Astrocyte of the cerebellum (primary cell): ENCODE measurements around the gene BRD8.
"Not testable (repeated sequence)": the region's sequence is repeated elsewhere in the genome, so short reads cannot be mapped to it uniquely, and the experiment has no call there.

ENCODE experiments used
- DNase-seq: peaks from one replicate; pipeline ENCODE4 v3.0.0-alpha.2; 2011; ENCODE audit warnings: low read depth
- H3K4me3 ChIP-seq: 2 replicates; pipeline ENCODE4 v1.5.1; 2011; ENCODE audit warnings: mild to moderate bottlenecking, low read depth, low read length, moderate library complexity
- in situ Hi-C: cut with HindIII; loops from 2 replicates; pipeline ENCODE4 v1.10.0; 2017; ENCODE audit warnings: low sequenced_read_pairs
- TF ChIP-seq, protein P1 (sequence below): IDR thresholded peaks from 2 replicates; pipeline ENCODE4 v1.5.1; 2012; ENCODE audit warnings: low read length, low read depth, moderate library complexity, mild to moderate bottlenecking; ENCODE audit errors: missing control alignments

Gene BRD8

DNA sequence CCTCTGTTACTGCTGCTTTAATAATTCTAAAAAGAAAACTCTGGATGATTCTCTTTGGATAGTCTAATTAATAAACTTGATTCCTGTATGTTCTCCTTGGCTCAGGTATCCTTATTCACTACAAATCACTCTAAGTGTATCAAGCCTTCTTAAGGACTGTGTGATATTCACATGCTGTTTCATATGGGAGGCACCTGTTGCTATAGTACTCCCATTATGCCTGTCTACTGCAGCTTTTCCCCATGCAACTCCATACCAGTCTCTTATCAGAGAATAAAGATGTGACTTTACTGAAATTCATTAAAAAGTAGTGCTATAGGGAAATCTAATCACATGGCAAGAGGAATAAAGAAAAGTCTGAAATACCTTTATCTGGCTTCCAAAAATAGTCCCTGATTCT, 14.7 kb downstream of the BRD8 start:
- no peak for DNase-seq
- in situ Hi-C loops = no loop called here
- no peak overlapping the region for H3K4me3 ChIP-seq
- TF ChIP-seq, protein P1, sequence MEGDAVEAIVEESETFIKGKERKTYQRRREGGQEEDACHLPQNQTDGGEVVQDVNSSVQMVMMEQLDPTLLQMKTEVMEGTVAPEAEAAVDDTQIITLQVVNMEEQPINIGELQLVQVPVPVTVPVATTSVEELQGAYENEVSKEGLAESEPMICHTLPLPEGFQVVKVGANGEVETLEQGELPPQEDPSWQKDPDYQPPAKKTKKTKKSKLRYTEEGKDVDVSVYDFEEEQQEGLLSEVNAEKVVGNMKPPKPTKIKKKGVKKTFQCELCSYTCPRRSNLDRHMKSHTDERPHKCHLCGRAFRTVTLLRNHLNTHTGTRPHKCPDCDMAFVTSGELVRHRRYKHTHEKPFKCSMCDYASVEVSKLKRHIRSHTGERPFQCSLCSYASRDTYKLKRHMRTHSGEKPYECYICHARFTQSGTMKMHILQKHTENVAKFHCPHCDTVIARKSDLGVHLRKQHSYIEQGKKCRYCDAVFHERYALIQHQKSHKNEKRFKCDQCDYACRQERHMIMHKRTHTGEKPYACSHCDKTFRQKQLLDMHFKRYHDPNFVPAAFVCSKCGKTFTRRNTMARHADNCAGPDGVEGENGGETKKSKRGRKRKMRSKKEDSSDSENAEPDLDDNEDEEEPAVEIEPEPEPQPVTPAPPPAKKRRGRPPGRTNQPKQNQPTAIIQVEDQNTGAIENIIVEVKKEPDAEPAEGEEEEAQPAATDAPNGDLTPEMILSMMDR = no peak

DNA sequence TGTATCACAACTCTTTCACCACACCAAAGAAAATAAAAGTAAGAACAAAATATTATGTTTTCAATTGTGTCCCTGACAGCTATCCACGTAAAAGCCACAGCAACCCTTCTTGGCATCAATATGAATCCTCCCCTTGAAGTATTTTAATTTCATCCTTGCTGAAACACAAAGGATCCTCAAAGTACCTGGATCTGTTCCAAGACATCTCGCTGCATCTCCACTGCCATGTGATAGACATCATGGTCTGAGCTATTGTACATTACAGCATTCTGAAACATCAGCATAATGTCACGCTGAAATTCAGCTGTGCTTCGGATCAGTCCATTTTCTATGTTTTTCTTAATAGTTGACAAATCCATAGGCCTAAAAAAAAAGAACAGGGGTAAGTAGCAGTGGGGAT, 17.7 kb downstream of the BRD8 start:
- H3K4me3 ChIP-seq = no peak overlapping the region
- TF ChIP-seq, protein P1 = no peak
- in situ Hi-C loops = no loop called here
- DNase-seq = no peak

DNA sequence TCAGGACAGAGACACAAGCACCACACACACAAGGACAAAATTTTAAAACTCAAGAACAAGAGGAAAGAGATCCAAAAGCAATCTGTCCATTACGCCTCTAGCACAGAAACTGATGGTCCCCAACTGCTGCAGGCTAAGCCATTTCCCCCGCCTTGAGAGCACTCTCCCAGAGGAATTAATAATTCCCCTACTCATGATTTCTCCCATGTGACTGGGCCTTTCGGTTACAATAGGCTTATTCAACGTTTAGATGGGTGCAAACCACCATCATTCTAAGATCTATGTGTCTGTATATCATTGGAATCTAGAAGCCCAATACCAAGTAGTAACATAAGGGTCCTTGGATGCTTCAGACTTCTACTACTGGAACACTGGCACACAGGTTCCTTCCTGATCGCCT, 18.8 kb downstream of the BRD8 start:
- no peak for DNase-seq
- TF ChIP-seq, protein P1 = no peak
- no peak overlapping the region for H3K4me3 ChIP-seq
- in situ Hi-C loops = no loop called here

DNA sequence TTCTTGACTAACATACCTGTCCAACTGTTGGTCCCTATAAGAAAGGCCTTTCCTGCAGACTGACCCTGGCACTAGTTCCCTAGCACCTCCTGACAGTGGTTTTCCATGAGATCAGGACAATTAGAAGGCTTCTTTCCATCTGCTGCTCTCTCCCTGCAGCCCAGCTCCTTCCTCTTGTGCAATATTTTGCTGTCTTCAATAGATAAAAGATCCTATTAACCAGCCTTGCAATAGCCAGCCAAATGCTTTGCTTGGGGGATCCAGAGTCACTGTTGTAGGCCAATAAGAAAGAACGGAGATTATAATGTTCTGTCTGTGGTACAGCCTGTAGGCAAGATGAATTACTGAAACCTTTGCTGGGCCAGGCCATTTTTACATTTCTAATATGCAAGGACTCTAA, 20.8 kb downstream of the BRD8 start:
- H3K4me3 ChIP-seq = no peak overlapping the region
- no peak for DNase-seq
- in situ Hi-C loops = no loop called here
- TF ChIP-seq, protein P1 = no peak

DNA sequence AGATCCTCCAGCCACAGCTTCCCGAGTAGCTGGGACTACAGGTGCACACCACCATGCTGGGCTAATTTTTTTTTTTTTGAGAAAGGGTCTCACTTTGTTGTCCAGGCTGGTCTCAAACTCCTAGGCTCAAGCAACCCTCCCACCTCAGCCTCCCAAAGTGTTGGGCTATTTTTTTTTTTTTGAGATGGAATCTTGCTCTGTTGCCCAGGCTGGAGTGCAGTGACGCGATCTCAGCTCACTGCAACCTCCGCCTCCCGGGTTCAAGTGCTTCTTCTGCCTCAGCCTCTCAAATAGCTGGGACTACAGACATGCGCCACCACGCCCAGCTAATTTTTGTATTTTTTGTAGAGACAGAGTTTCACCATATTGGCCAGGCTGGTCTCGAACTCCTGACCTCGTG, 22.5 kb downstream of the BRD8 start:
- H3K4me3 ChIP-seq, DNase-seq, in situ Hi-C loops: not testable (repeated sequence)

DNA sequence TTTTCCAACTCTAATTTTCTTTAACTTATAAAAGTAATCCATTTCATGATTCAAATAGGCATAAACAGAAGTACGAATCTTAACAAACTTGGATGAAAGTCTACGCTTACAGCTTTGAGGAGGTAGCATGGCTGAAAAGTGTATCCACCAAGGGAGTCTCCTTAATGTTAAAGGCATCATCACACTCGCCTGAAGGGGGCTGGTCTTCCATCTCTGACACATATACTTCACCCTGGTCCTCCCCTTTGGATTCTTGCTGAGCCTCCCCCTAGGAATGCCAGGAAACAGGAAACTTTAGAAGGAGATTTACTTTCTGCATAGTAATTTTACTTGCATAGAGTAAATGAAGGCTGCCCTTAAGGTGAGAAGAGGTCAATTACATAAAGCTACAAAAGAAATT, 28.9 kb downstream of the BRD8 start:
- DNase-seq = no peak
- TF ChIP-seq, protein P1 = no peak
- H3K4me3 ChIP-seq = no peak overlapping the region
- in situ Hi-C loops = no loop called here

DNA sequence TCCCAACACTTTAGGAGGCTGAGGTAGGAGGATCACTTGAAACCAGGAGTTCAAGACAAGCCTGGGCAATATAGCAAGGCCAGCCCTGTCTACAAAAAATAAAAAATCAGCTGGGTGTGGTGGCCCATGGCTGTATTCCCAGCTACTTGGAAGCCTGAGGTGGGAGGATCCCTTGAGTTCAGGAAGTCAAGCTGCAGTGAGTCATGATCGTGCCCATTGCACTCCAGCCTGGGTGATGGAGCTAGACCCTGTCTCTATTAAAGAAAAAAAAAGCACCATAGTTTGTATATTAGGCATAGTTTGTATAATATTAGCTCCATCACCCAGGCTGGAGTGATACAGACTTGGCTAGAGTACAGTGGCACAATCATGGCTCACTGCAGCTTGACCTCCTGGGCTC, 29.6 kb downstream of the BRD8 start:
- peak; percentile 12 for DNase-seq
- TF ChIP-seq, protein P1 = no peak
- in situ Hi-C loops = no loop called here
- H3K4me3 ChIP-seq = no peak overlapping the region

DNA sequence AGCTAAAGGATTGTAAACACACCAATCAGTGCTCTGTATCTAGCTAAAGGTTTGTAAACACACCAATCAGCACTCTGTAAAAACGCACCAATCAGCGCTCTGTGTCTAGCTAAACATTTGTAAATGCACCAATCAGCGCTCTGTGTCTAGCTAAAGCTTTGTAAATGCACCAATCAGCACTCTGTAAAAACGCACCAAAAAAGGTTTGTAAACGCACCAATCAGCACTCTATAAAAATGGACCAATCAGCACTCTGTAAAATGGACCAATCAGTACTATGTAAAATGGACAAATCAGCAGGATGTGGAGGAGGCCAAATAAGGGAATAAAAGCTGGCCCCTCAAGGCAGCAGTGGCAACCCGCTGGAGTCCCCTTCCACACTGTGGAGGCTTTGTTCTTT, 34.9 kb downstream of the BRD8 start:
- in situ Hi-C loops, DNase-seq: not testable (repeated sequence)

More for the DNA sequence above, 34.9 kb downstream of the BRD8 start:
- not testable (repeated sequence) for H3K4me3 ChIP-seq
